Activated T-helper 9 cell treated with anti-CD3 and anti-CD28 coated beads, Interleukin-2, amount 50 U/mL, for 16 hours (primary cell): ENCODE data around the gene LTB4R2.
"Not testable (repeated sequence)": the region's sequence is repeated elsewhere in the genome, so short reads cannot be mapped to it uniquely, and the experiment has no call there.

ENCODE experiments used
- DNase-seq: peaks from one replicate; pipeline ENCODE4 v3.0.0-alpha.2; 2020; ENCODE audit warnings: low read depth

LTB4R2 gene

GRCh38 chr14:24340606-24341005, 30.7 kb downstream of the LTB4R2 start:
- no peak for DNase-seq

- DNase-seq = no peak
These were observed 32.9 kb downstream of the LTB4R2 start for GRCh38 chr14:24342889-24343288.

DNA sequence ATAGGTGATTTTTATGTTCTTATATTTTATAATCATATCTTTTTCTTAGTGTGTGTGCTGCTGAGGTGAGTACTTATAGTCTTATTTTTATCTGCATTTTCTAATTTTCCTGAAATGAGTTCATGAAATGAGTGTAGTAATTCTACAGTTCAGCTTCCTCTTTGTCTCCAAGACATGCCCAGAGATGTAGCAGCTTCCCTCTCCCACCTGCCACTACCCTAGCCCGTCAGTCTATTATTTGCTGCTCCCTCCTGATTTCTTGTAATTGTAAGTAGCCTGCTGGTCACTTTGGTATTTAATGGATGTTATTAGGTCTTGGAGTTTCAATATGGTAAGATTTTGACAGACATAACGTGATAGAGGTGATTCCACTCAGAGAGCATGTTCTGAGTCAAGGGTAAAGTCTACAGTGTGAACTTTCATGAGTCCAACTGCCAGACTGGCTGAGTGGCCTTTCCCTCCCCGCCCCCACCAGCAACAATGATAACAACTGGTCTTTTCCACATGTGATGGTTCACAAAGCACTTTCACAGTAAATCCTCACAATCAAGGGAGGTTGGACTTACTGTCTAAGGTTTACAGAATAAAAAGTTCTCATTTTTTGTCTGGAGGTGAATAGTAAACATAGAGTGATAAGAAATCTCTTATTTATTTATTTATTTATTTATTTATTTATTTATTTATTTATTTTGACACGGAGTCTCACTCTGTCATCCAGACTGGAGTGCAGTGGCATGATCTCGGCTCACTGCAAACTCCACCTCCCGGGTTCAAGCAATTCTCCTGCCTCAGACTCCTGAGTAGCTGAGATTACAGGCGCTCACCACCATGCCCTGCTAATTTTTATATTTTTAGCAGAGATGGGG, 34.1 kb downstream of the LTB4R2 start:
- DNase-seq = no peak

- no peak for DNase-seq
These were observed 37.2 kb downstream of the LTB4R2 start for GRCh38 chr14:24347134-24347533.

DNA sequence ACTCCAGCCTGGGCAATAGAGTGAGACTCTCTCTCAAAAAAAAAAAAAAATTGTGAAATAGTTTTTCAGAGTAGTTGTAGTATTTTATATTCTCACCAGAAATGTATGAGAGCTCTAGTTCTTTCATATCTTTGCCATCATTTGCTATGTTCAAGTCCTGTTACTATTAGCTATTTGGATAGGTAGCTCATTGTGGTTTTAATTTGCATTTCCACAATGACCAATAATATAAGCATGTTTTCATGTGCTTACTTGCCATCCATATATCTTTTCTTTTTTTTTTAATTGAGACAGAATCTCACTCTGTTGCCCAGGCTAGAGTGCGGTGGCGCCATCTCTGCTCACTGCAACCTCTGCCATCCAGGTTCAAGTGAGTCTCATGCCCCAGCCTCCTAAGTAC, 38.2 kb downstream of the LTB4R2 start:
- DNase-seq = no peak

GRCh38 chr14:24349742-24350141, 39.8 kb downstream of the LTB4R2 start:
- no peak for DNase-seq

DNA sequence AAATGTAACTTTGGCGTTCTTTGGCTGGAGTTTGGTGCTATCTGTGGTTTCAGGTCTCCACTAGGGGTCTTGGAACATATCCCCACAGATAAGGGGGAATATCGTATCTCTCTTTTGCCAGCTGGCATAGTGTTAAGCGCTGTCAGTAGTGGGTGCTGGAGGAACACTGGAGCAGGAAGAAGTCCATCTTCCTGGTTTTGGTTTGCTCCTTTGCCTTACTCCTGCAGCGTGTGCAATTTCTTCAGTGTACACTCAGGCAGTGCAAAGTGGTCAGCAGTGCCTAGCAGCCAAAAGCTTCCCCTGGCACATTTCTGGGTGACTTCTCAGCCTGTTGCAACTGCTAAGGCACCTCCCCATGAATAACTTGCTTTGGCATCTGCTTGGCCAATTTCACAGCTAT, 41.6 kb downstream of the LTB4R2 start:
- no peak for DNase-seq

GRCh38 chr14:24353559-24354481, 43.9 kb downstream of the LTB4R2 start:
- DNase-seq = no peak

- DNase-seq = not testable (repeated sequence)
These were observed 44.5 kb downstream of the LTB4R2 start for GRCh38 chr14:24354482-24354825.

DNA sequence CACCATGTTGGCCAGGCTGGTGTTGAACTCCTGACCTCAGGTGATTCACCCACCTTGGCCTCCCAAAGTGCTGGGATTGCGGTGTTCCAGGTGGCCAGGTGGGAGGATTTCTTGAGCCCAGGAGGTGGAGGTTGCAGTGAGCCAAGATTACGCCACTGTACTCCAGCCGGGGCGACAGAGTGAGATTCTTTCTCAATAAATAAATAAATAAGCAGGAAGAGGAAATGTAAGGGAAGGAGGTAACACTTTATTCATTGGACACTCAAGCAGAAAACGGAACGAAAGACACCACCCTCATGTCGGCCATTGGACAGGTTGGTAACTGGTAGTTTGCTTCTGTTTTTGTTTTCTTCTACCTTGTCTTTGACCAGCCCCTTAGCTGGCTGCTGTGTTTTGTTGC, 45.1 kb downstream of the LTB4R2 start:
- no peak for DNase-seq

- no peak for DNase-seq
These were observed 46.3 kb downstream of the LTB4R2 start for GRCh38 chr14:24356208-24356607.

DNA sequence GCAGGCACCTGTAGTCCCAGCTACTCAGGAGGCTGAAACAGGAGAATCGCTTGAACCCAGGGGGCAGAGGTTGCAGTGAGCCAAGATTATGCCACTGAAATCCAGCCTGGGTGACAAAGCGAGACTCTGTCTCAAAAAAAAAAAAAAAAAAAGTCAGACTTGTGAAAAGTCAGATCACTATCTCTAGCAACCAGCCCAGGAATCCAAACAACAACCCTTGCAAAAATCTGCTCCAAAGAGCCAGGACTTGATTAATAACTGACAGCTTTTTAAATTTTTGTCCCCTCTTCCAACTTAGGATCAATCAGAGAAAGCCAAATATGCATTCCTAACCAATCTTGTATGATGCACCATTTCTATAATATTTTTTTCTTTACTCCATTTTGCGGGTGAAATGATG, 50.3 kb downstream of the LTB4R2 start:
- DNase-seq = no peak

- DNase-seq = no peak
These were observed 51.4 kb downstream of the LTB4R2 start for GRCh38 chr14:24361326-24361725.
